Ishikawa (cell line): Measurements from ENCODE around the gene PRKCZ.

Experiments
- EP300 ChIP-seq: IDR thresholded peaks from 2 replicates; pipeline ENCODE4 v1.6.1; 2012; ENCODE audit warnings: borderline replicate concordance
- FOXM1 ChIP-seq: IDR thresholded peaks from 2 replicates; pipeline ENCODE4 v1.6.1; 2012; ENCODE audit warnings: low read depth, borderline replicate concordance
- TAF1 ChIP-seq: IDR thresholded peaks from 2 replicates; pipeline ENCODE4 v1.6.1; 2012; ENCODE audit warnings: low read depth, mild to moderate bottlenecking
- TF ChIP-seq, protein P1 (sequence below): IDR thresholded peaks from 2 replicates; pipeline ENCODE4 v1.6.1; 2012

DNA sequence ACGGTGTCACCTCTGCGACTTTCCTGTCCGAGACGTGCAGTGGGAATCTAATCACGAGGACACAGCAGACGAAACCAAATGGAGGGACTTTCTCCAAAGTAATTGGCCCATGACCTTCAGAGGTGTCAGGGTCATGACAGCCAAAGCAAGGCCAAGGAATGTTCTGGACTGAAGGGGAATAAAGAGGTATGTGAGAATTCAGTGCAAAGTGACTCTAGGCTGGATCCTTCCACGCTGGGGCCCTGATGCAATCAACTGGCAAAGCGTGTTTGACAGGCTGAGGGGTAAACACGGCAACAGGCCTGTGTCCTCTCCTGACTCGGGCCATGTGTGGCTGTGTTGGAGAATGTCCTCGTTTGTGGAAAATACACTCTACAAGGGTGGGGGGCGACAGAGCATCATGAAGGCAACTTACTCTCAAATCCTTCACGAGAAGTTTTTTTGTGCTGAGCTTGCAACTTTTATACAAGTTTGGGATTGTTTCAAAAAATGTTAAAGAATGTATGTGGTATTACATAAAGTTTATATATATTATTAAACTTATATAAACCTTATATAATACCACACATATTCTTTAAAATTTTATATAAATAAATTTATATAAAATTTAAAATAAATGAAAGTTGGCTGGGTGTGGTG, 48.3 kb upstream of the PRKCZ start:
- TF ChIP-seq EP300: no peak
- no peak for TF ChIP-seq TAF1
- TF ChIP-seq, protein P1, sequence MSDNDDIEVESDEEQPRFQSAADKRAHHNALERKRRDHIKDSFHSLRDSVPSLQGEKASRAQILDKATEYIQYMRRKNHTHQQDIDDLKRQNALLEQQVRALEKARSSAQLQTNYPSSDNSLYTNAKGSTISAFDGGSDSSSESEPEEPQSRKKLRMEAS: peak; percentile 60
- TF ChIP-seq FOXM1: no peak
